ENCODE results near the gene PTPRA. TPM values are rescaled to one million over a fixed set of nuclear protein-coding genes. Genes with fewer than 3 reads are reported as not detected.
"Not testable (repeated sequence)": the region's sequence is repeated elsewhere in the genome, so short reads cannot be mapped to it uniquely, and the experiment has no call there.

The PTPRA gene
- total RNA-seq, 1 experiment from 2014 or later, result 47.2 TPM

DNA sequence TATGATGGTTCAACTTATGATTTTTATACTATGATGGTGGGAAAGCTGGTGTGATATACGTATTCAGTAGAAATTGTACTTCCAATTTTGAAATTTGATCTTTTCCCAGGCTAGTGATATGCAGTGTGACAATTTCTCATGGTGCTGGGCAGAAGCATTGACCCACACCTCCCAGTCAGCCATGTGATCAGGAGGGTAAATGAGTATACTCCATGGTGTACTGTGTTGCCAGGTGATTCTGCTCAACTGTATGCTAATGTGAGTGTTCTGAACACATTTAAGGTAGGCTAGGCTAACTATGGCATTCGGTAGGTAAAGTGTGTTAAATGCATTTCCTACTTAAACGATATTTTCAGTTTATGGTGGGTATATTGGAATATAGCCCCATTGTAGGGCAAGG, 19.1 kb downstream of the PTPRA start:
- no peak for ATAC-seq
- Mint-ChIP-seq H3K9me3 (peaks cover 12% of the 10 kb centered on the region), H3K4me1 (0 out of 2 replicates have a peak, but pooled peaks cover 3% of the 10 kb centered on the region), H3K4me3 (no peak overlapping the region), H3K27ac (peak overlapping the region; percentile 50; the same call in 1 of the 2 replicates), H3K27me3 (ENCODE audit: low read depth) (no peaks in the 10 kb centered on the region), H3K36me3 (peaks cover 14% of the 10 kb centered on the region)
- ChIA-PET POLR2A (no interaction called here), CTCF (no interaction called here)
- no peak for TF ChIP-seq ELF4 (CRISPR knock-in tag; IDR thresholded peaks at IDR 0.05; ENCODE audit: low read depth)
- DNase-seq (ENCODE audit: low spot score), result no peak

DNA sequence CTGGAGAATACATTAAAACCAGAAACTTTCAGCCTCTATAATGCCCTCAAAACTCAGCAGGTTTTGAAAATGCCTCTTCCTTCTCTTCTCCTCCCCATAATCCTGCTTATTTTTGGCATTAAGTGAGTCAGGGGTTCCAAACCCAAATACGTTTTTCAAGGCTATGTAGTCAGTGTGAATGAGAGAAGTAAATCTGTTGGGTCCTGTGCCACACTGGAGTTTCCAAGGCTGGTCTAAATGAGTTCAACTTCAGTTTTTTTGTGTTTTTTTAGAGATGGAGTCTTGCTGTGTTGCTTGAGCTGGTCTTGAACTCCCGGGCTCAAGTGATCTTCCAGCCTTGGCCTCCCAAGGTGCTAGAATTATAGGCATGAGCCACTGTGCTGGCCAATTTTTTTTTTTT, 20.9 kb downstream of the PTPRA start:
- peaks cover 14% of the 10 kb centered on the region for H3K36me3 Mint-ChIP-seq
- H3K27ac Mint-ChIP-seq, result 0 out of 2 replicates have a peak overlapping the region, but pooled peaks have one; percentile 86
- POLR2A ChIA-PET, result no interaction called here
- H3K9me3 Mint-ChIP-seq, result peaks cover 12% of the 10 kb centered on the region
- ATAC-seq (no peak), DNase-seq (ENCODE audit: low spot score) (no peak)
- H3K27me3 Mint-ChIP-seq (ENCODE audit: low read depth), result no peaks in the 10 kb centered on the region
- no peak overlapping the region for H3K4me3 Mint-ChIP-seq
- H3K4me1 Mint-ChIP-seq, result no peaks in the 10 kb centered on the region
- TF ChIP-seq GTF2I (CRISPR knock-in tag; conservative IDR thresholded peaks at IDR 0.05), result no peak
- no peak for TF ChIP-seq RELA (CRISPR knock-in tag; IDR thresholded peaks at IDR 0.05; ENCODE audit: borderline replicate concordance)
- no peak for TF ChIP-seq ZNF121 (CRISPR knock-in tag; IDR thresholded peaks at IDR 0.05)
- TF ChIP-seq, protein P1, sequence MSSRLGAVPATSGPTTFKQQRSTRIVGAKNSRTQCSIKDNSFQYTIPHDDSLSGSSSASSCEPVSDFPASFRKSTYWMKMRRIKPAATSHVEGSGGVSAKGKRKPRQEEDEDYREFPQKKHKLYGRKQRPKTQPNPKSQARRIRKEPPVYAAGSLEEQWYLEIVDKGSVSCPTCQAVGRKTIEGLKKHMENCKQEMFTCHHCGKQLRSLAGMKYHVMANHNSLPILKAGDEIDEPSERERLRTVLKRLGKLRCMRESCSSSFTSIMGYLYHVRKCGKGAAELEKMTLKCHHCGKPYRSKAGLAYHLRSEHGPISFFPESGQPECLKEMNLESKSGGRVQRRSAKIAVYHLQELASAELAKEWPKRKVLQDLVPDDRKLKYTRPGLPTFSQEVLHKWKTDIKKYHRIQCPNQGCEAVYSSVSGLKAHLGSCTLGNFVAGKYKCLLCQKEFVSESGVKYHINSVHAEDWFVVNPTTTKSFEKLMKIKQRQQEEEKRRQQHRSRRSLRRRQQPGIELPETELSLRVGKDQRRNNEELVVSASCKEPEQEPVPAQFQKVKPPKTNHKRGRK (CRISPR knock-in tag; IDR thresholded peaks at IDR 0.05; ENCODE audit: borderline replicate concordance), result no peak
- no peak for TF ChIP-seq ZNF423 (CRISPR knock-in tag; IDR thresholded peaks at IDR 0.05)
- TF ChIP-seq, protein P2, sequence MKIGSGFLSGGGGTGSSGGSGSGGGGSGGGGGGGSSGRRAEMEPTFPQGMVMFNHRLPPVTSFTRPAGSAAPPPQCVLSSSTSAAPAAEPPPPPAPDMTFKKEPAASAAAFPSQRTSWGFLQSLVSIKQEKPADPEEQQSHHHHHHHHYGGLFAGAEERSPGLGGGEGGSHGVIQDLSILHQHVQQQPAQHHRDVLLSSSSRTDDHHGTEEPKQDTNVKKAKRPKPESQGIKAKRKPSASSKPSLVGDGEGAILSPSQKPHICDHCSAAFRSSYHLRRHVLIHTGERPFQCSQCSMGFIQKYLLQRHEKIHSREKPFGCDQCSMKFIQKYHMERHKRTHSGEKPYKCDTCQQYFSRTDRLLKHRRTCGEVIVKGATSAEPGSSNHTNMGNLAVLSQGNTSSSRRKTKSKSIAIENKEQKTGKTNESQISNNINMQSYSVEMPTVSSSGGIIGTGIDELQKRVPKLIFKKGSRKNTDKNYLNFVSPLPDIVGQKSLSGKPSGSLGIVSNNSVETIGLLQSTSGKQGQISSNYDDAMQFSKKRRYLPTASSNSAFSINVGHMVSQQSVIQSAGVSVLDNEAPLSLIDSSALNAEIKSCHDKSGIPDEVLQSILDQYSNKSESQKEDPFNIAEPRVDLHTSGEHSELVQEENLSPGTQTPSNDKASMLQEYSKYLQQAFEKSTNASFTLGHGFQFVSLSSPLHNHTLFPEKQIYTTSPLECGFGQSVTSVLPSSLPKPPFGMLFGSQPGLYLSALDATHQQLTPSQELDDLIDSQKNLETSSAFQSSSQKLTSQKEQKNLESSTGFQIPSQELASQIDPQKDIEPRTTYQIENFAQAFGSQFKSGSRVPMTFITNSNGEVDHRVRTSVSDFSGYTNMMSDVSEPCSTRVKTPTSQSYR (CRISPR knock-in tag; IDR thresholded peaks at IDR 0.05), result no peak
- no peak for TF ChIP-seq ESRRA (CRISPR knock-in tag; IDR thresholded peaks at IDR 0.05; ENCODE audit: borderline replicate concordance)
- CTCF ChIA-PET, result no interaction called here

DNA sequence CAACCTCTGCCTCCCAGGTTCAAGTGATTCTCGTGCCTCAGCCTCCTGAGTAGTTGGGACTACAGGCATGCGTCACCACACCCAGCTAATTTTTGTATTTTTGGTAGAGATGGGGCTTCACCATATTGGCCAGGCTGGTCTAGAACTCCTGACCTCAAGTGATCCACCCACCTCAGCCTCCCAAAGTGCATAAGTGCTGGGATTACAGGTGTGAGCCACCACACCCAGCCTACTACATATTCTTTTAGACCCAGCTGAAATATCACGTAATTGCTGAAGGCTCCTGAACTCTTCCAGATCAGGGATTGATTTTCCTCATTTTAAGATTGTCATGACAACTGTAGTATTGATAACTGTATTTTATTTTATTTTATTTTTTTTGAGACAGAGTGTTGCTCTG, 21.9 kb downstream of the PTPRA start:
- H3K27me3 Mint-ChIP-seq (ENCODE audit: low read depth); DNase-seq (ENCODE audit: low spot score); POLR2A ChIA-PET; H3K4me3 Mint-ChIP-seq; ATAC-seq; H3K27ac Mint-ChIP-seq; H3K4me1 Mint-ChIP-seq: not testable (repeated sequence)
- Mint-ChIP-seq H3K9me3 (peaks cover 12% of the 10 kb centered on the region), H3K36me3 (peaks cover 14% of the 10 kb centered on the region)
- CTCF ChIA-PET, result interaction anchor here (0.6 kb wide), 1 partner anchor 40 kb away, joined by 6 read pairs; no protein-coding TSS in a partner anchor

GRCh38 chr20:2899243-2899642, 26.0 kb downstream of the PTPRA start:
- Mint-ChIP-seq H3K27me3 (ENCODE audit: low read depth) (no peaks in the 10 kb centered on the region; the same call in 1 of the 2 replicates), H3K36me3 (peaks cover 23% of the 10 kb centered on the region), H3K4me1 (no peaks in the 10 kb centered on the region), H3K9me3 (peaks cover 13% of the 10 kb centered on the region), H3K27ac (no peak overlapping the region), H3K4me3 (no peak overlapping the region)
- CTCF ChIA-PET, result no interaction called here
- POLR2A ChIA-PET, result no interaction called here
- DNase-seq (ENCODE audit: low spot score) (no peak), ATAC-seq (no peak)
- TF ChIP-seq ZNF416 (CRISPR knock-in tag; IDR thresholded peaks at IDR 0.05), result no peak
- TF ChIP-seq CBFB (CRISPR knock-in tag; IDR thresholded peaks at IDR 0.05; ENCODE audit: low read depth), result no peak
- TF ChIP-seq, protein P3, sequence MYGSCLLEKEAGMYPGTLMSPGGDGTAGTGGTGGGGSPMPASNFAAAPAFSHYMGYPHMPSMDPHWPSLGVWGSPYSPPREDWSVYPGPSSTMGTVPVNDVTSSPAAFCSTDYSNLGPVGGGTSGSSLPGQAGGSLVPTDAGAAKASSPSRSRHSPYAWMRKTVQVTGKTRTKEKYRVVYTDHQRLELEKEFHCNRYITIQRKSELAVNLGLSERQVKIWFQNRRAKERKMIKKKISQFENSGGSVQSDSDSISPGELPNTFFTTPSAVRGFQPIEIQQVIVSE (CRISPR knock-in tag; IDR thresholded peaks at IDR 0.05; ENCODE audit: borderline replicate concordance), result no peak

Data from WTC11 (cell line).